ENCODE measurements around the gene AP3S1. TPM values are rescaled to one million over a fixed set of nuclear protein-coding genes. Genes with fewer than 3 reads are reported as not detected.

The AP3S1 gene
- total RNA-seq, 1 donor from 2014 or later: 133 TPM

DNA sequence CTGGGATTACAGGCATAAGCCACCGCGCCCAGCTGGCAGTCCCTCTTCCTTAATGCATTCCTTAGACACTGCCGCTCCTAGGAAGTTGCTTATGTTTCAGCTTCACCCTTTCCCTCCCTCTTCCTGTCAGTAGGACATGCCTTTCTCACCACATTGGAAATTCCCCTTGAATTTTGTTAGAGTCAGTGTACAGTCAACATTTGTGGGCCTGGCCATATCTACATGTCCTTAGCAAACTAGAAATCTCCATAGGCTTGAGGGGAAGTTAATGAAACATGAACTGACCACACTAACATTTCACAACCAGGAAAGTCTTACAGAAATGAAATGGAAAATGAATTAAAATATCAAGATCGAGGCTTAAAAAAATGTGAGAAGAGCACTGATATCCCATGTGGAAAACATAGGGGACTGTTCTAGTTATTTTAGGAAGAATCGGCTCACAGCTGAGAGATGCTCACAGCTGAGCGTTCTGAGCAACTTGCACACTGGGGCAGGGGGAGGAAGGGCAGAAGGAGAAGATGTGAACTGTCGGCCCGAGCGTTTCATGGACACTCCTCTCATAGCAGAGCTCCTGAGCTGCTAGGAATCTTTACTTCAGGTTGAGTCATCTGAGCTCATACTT lies 99.4 kb downstream of the AP3S1 start:
- H3K27me3 Mint-ChIP-seq (ENCODE audit: low read depth): no peaks in the 10 kb centered on the region
- H3K27ac Mint-ChIP-seq (ENCODE audit: unreplicated experiment): peak overlapping the region; percentile 86
- no peak for DNase-seq (ENCODE audit: low spot score)
- no peak overlapping the region for H3K4me3 Mint-ChIP-seq (ENCODE audit: unreplicated experiment)
- H3K36me3 Mint-ChIP-seq (ENCODE audit: low read depth): no peaks in the 10 kb centered on the region
- peaks cover 15% of the 10 kb centered on the region for H3K4me1 Mint-ChIP-seq (ENCODE audit: low read depth)
- TF ChIP-seq, protein P1, sequence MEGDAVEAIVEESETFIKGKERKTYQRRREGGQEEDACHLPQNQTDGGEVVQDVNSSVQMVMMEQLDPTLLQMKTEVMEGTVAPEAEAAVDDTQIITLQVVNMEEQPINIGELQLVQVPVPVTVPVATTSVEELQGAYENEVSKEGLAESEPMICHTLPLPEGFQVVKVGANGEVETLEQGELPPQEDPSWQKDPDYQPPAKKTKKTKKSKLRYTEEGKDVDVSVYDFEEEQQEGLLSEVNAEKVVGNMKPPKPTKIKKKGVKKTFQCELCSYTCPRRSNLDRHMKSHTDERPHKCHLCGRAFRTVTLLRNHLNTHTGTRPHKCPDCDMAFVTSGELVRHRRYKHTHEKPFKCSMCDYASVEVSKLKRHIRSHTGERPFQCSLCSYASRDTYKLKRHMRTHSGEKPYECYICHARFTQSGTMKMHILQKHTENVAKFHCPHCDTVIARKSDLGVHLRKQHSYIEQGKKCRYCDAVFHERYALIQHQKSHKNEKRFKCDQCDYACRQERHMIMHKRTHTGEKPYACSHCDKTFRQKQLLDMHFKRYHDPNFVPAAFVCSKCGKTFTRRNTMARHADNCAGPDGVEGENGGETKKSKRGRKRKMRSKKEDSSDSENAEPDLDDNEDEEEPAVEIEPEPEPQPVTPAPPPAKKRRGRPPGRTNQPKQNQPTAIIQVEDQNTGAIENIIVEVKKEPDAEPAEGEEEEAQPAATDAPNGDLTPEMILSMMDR (IDR thresholded peaks at IDR 0.05): no peak
- H3K9me3 Mint-ChIP-seq (ENCODE audit: low read depth): peaks cover 10% of the 10 kb centered on the region

DNA sequence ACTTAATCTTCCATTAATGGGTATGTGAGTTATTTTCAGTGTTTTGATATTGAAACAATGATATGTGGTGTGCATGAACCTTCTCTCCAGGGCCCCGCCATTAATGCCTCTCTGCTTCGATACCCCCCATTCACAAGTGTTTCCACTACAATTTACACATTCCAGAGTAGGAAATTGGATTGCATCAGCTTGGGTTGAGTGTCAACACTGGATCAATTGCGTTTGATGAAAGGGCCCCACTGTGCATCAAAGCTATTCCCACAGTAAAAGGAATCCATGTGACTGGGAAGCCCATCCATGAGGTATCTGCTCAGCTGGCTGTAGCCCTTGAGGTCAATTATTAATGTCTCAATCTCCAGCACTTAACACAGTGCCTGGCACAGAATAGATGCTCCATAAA lies 102.8 kb downstream of the AP3S1 start:
- Mint-ChIP-seq H3K9me3 (ENCODE audit: low read depth) (peaks cover 10% of the 10 kb centered on the region), H3K4me3 (ENCODE audit: unreplicated experiment) (no peak overlapping the region), H3K4me1 (ENCODE audit: low read depth) (peaks cover 10% of the 10 kb centered on the region), H3K27me3 (ENCODE audit: low read depth) (no peaks in the 10 kb centered on the region), H3K27ac (ENCODE audit: unreplicated experiment) (no peak overlapping the region), H3K36me3 (ENCODE audit: low read depth) (no peaks in the 10 kb centered on the region)
- TF ChIP-seq, protein P1 (IDR thresholded peaks at IDR 0.05): no peak
- DNase-seq (ENCODE audit: low spot score): no peak

DNA sequence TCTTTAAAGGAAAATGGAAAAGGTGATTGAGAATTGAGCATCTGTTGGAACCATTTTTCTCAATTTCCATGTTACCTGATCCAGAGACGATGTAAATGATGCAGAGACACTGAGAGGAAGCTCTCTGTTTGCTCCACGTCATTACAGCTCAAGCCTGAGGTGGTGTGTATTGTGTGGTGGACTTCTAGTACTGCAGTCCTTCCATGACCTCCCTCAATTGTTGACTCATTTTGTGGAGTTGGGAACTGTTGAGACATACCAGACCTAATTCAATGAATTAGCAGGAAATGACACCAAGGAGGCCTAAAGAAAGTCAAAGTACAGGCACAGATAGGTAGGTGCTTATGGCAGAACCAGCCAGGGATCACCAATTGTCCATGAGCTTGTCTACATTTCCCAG lies 104.9 kb downstream of the AP3S1 start:
- TF ChIP-seq, protein P1 (IDR thresholded peaks at IDR 0.05): no peak
- DNase-seq (ENCODE audit: low spot score): no peak
- H3K27ac Mint-ChIP-seq (ENCODE audit: unreplicated experiment): no peak overlapping the region
- no peaks in the 10 kb centered on the region for H3K36me3 Mint-ChIP-seq (ENCODE audit: low read depth)
- H3K9me3 Mint-ChIP-seq (ENCODE audit: low read depth): peaks cover 10% of the 10 kb centered on the region
- peaks cover 4% of the 10 kb centered on the region for H3K4me1 Mint-ChIP-seq (ENCODE audit: low read depth)
- H3K4me3 Mint-ChIP-seq (ENCODE audit: unreplicated experiment): no peak overlapping the region
- H3K27me3 Mint-ChIP-seq (ENCODE audit: low read depth): no peaks in the 10 kb centered on the region

DNA sequence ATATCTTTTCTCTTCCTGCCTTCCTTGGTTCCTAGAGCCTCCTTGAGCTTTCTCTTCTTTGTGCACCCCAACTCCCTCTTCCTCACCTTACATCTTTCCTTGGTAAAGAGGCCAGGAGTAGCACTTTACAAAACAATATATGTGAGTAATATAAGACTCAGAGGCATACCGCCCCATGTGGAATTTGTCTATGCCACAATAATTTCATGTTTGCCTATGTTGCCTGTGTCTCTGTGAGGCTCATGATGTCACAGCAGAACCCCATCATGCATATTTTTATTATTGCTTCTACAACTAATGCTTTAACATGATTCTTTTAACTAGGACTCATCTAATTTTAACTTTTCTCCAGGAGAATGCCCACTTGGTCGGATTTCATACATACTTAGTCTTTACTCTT lies 105.5 kb downstream of the AP3S1 start:
- Mint-ChIP-seq H3K4me3 (ENCODE audit: unreplicated experiment) (no peak overlapping the region), H3K9me3 (ENCODE audit: low read depth) (peaks cover 8% of the 10 kb centered on the region), H3K36me3 (ENCODE audit: low read depth) (no peaks in the 10 kb centered on the region), H3K4me1 (ENCODE audit: low read depth) (peaks cover 4% of the 10 kb centered on the region), H3K27me3 (ENCODE audit: low read depth) (no peaks in the 10 kb centered on the region), H3K27ac (ENCODE audit: unreplicated experiment) (no peak overlapping the region)
- DNase-seq (ENCODE audit: low spot score): no peak
- TF ChIP-seq, protein P1 (IDR thresholded peaks at IDR 0.05): no peak

DNA sequence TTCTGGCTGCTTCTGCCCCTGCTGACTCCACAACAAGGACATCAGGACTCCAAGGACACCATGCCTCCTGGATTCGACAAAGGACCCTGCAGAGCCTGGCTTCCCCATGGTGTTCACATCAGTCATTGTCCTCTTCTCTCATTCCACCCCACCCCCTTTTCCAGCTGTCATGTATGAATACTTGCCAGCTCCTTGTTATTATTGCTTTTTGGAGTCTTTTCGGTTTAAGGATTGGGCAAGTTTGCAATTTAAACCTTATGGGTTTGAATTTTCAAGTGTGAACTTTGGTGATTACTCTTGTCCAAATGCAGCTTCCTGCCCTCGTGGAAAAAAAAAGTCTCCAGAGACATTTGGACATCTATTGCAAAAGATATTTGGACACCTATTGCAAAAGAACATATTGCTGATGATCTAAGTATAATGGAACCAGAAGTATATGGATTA lies 106.4 kb downstream of the AP3S1 start:
- Mint-ChIP-seq H3K27ac (ENCODE audit: unreplicated experiment) (no peak overlapping the region), H3K9me3 (ENCODE audit: low read depth) (no peaks in the 10 kb centered on the region)

More for the DNA sequence above, 106.4 kb downstream of the AP3S1 start:
- peaks cover 4% of the 10 kb centered on the region for H3K4me1 Mint-ChIP-seq (ENCODE audit: low read depth)
- DNase-seq (ENCODE audit: low spot score): no peak
- H3K4me3 Mint-ChIP-seq (ENCODE audit: unreplicated experiment): no peak overlapping the region
- TF ChIP-seq, protein P1 (IDR thresholded peaks at IDR 0.05): no peak
- no peaks in the 10 kb centered on the region for H3K36me3 Mint-ChIP-seq (ENCODE audit: low read depth)
- H3K27me3 Mint-ChIP-seq (ENCODE audit: low read depth): no peaks in the 10 kb centered on the region

All from chondrocyte (in vitro differentiated cells).